Neural cell (in vitro differentiated cells): Measurements from ENCODE around the gene GPR139. TPM values are rescaled to one million over a fixed set of nuclear protein-coding genes. Genes with fewer than 3 reads are reported as not detected.

Source experiments
- H2AFZ ChIP-seq: fragments of 200-600, 300-800 bp; sonication (generic), shearing (Covaris generic); 2 replicates; pipeline ENCODE4 v1.6.0; 2014; ENCODE audit warnings: low read depth, mild to moderate bottlenecking, antibody characterized with exemption, low read length, moderate library complexity
- H3F3A ChIP-seq: fragments of 200-600 bp; shearing (Covaris generic); 2 replicates; pipeline ENCODE4 v1.6.1; 2016; ENCODE audit warnings: mild to moderate bottlenecking, moderate library complexity, mixed read lengths, antibody characterized with exemption, low read length; ENCODE audit not compliant: insufficient read depth, poor library complexity, severe bottlenecking
- H3K27ac ChIP-seq: fragments of 200-600, 300-800 bp; sonication (generic), shearing (Covaris generic); 2 replicates; pipeline ENCODE4 v1.5.1; 2014; ENCODE audit warnings: mild to moderate bottlenecking, low read length, moderate library complexity
- H3K27me3 ChIP-seq: fragments of 300-800, 200-600 bp; sonication (generic), shearing (Covaris generic); 2 replicates; pipeline ENCODE4 v1.6.0; 2014; ENCODE audit warnings: mild to moderate bottlenecking, low read depth, low read length, moderate library complexity; ENCODE audit not compliant: insufficient read depth
- H3K36me3 ChIP-seq: fragments of 300-800, 200-600 bp; sonication (generic), shearing (Covaris generic); 2 replicates; pipeline ENCODE4 v1.5.1; 2014; ENCODE audit warnings: mild to moderate bottlenecking, antibody characterized with exemption, low read length, moderate library complexity; ENCODE audit not compliant: insufficient read depth
- H3K4me2 ChIP-seq: fragments of 300-800, 200-600 bp; sonication (generic), shearing (Covaris generic); 2 replicates; pipeline ENCODE4 v1.6.0; 2014; ENCODE audit warnings: mild to moderate bottlenecking, low read length
- H3K4me3 ChIP-seq: fragments of 300-800, 200-600 bp; sonication (generic), shearing (Covaris generic); 2 replicates; pipeline ENCODE4 v1.5.1; 2014; ENCODE audit warnings: mild to moderate bottlenecking, low read length, moderate library complexity
- H3K79me2 ChIP-seq: fragments of 200-600 bp; shearing (Covaris generic); replicated peaks from 2 replicates; pipeline ENCODE4 v1.6.0; 2014; ENCODE audit warnings: mild to moderate bottlenecking, low read length, moderate library complexity; ENCODE audit not compliant: insufficient read depth
- H3K9ac ChIP-seq: fragments of 300-800, 200-600 bp; sonication (generic), shearing (Covaris generic); 2 replicates; pipeline ENCODE4 v1.6.1; 2016; ENCODE audit warnings: mild to moderate bottlenecking, low read length, mixed read lengths
- H3K9me2 ChIP-seq: fragments of 200-600 bp; shearing (Covaris generic); 2 replicates; pipeline ENCODE4 v1.6.1; 2016; ENCODE audit warnings: mild to moderate bottlenecking, low read length, mixed read lengths; ENCODE audit not compliant: insufficient read depth
- H3K9me3 ChIP-seq: fragments of 200-600, 300-800 bp; sonication (generic), shearing (Covaris generic); 2 replicates; pipeline ENCODE4 v1.6.1; 2016; ENCODE audit warnings: mild to moderate bottlenecking, mixed run types, low read length, moderate library complexity, mixed read lengths
- H4K20me1 ChIP-seq: fragments of 200-600 bp; shearing (Covaris generic); 2 replicates; pipeline ENCODE4 v1.6.1; 2016; ENCODE audit warnings: mild to moderate bottlenecking, mixed run types; ENCODE audit not compliant: insufficient read depth
- CTCF ChIP-seq: fragments of 450-650 bp; IDR thresholded peaks from 2 replicates; pipeline ENCODE4 v1.5.1; 2014; ENCODE audit warnings: antibody characterized with exemption, mild to moderate bottlenecking, moderate library complexity; ENCODE audit not compliant: poor library complexity, severe bottlenecking
- EP300 ChIP-seq: fragments of 450-650 bp; conservative IDR thresholded peaks from 2 replicates; pipeline ENCODE4 v1.6.1; 2014; ENCODE audit warnings: antibody characterized with exemption, mild to moderate bottlenecking, moderate library complexity; ENCODE audit not compliant: poor library complexity, severe bottlenecking
- EZH2 ChIP-seq: fragments of 200-600, 300-800 bp; shearing (Covaris generic), sonication (generic); IDR thresholded peaks from 2 replicates; pipeline ENCODE4 v1.6.1; 2014; ENCODE audit warnings: antibody characterized with exemption, low read length, borderline replicate concordance, mild to moderate bottlenecking; ENCODE audit not compliant: insufficient read depth, poor library complexity, severe bottlenecking
- MXI1 ChIP-seq: fragments of 450-650 bp; conservative IDR thresholded peaks from 2 replicates; pipeline ENCODE4 v1.6.1; 2014; ENCODE audit warnings: antibody characterized with exemption, mild to moderate bottlenecking; ENCODE audit not compliant: poor library complexity, severe bottlenecking
- POLR2AphosphoS5 ChIP-seq: IDR thresholded peaks from 2 replicates; pipeline ENCODE4 v1.6.1; 2012
- RAD21 ChIP-seq: fragments of 450-650 bp; conservative IDR thresholded peaks from 2 replicates; pipeline ENCODE4 v1.6.1; 2014; ENCODE audit warnings: antibody characterized with exemption, mild to moderate bottlenecking, moderate library complexity
- REST ChIP-seq: IDR thresholded peaks from 2 replicates; pipeline ENCODE4 v1.6.1; 2012; ENCODE audit warnings: borderline replicate concordance
- SMC3 ChIP-seq: fragments of 450-650 bp; conservative IDR thresholded peaks from 2 replicates; pipeline ENCODE4 v1.6.1; 2014; ENCODE audit warnings: antibody characterized with exemption, mild to moderate bottlenecking, moderate library complexity; ENCODE audit not compliant: poor library complexity
- TAF1 ChIP-seq: IDR thresholded peaks from 2 replicates; pipeline ENCODE4 v1.6.1; 2012; ENCODE audit warnings: low read depth
- polyA minus RNA-seq: library from RNA; depleted of rRNA, polyadenylated mRNA; stranded (reverse); fragments of >200 nt; gene quantifications from 2 replicates; pipeline ENCODE4 v1.2.3, GENCODE V29; 2014
- polyA plus RNA-seq: library from polyadenylated mRNA; depleted of rRNA; stranded (reverse); fragments of >200 nt; gene quantifications from 2 replicates; pipeline ENCODE4 v1.2.3, GENCODE V29; 2014

The GPR139 gene
- polyA plus RNA-seq (0.52 TPM in 1 of 2 replicates, not detected in the other), polyA minus RNA-seq (0.97 and 1.4 TPM in 2 replicates)

GRCh38 chr16:20073203-20074098, at the start of gene GPR139:
Gene GPR139, minus strand, starts transcription at chr16:20073890. Its CDS starts 274 bp downstream, at chr16:20073616.
- TF ChIP-seq RAD21 (peak; percentile 48), EZH2 (no peak), MXI1 (peak; percentile 56), SMC3 (peak; percentile 53), POLR2AphosphoS5 (peak; percentile 24), REST (peak; percentile 10), EP300 (no peak), CTCF (peak; percentile 40), TAF1 (peak; percentile 23)
- Histone ChIP-seq H3K36me3 (no peaks in the 10 kb centered on the region), H3K4me2 (peak within 1 kb of the TSS; percentile 73), H4K20me1 (no peaks in the 10 kb centered on the region), H3K79me2 (no peaks in the 10 kb centered on the region), H3K9me2 (no peaks in the 10 kb centered on the region), H3K27ac (no peak within 1 kb of the TSS), H3K4me3 (peak within 1 kb of the TSS; percentile 94), H3F3A (no peaks in the 10 kb centered on the region), H2AFZ (peak within 1 kb of the TSS; percentile 46), H3K9me3 (no peaks in the 10 kb centered on the region), H3K9ac (peak within 1 kb of the TSS; percentile 63), H3K27me3 (peaks cover 44% of the 10 kb centered on the region)

- Histone ChIP-seq H3F3A (no peaks in the 10 kb centered on the region), H3K79me2 (no peaks in the 10 kb centered on the region), H3K9me3 (peaks cover 7% of the 10 kb centered on the region), H2AFZ (no peak overlapping the region), H3K27me3 (no peaks in the 10 kb centered on the region), H3K9ac (no peak overlapping the region), H3K4me3 (no peak overlapping the region), H3K9me2 (no peaks in the 10 kb centered on the region), H4K20me1 (no peaks in the 10 kb centered on the region), H3K4me2 (no peak overlapping the region), H3K27ac (no peak overlapping the region), H3K36me3 (no peaks in the 10 kb centered on the region)
- TF ChIP-seq REST (no peak), EZH2 (no peak), POLR2AphosphoS5 (no peak), RAD21 (no peak), TAF1 (no peak), SMC3 (no peak), MXI1 (no peak), EP300 (no peak), CTCF (no peak)
These were observed 48.3 kb upstream of the GPR139 start for GRCh38 chr16:20122011-20122410.
